Stimulated activated CD4-positive, alpha-beta T cell treated with anti-CD3 and anti-CD28 coated beads, Interleukin-12 subunit alpha, Interleukin-12 subunit beta, amount 100 ng/mL, for 48 hours (primary cell): ENCODE measurements around the gene ABCB4.

ENCODE experiments used
- DNase-seq, 3 donors: peaks; one replicate each; pipeline ENCODE4 v3.0.0-alpha.2; 2020; ENCODE audit warnings: low read depth in 2 of 3, low spot score in 1 of 3

Gene ABCB4

DNA sequence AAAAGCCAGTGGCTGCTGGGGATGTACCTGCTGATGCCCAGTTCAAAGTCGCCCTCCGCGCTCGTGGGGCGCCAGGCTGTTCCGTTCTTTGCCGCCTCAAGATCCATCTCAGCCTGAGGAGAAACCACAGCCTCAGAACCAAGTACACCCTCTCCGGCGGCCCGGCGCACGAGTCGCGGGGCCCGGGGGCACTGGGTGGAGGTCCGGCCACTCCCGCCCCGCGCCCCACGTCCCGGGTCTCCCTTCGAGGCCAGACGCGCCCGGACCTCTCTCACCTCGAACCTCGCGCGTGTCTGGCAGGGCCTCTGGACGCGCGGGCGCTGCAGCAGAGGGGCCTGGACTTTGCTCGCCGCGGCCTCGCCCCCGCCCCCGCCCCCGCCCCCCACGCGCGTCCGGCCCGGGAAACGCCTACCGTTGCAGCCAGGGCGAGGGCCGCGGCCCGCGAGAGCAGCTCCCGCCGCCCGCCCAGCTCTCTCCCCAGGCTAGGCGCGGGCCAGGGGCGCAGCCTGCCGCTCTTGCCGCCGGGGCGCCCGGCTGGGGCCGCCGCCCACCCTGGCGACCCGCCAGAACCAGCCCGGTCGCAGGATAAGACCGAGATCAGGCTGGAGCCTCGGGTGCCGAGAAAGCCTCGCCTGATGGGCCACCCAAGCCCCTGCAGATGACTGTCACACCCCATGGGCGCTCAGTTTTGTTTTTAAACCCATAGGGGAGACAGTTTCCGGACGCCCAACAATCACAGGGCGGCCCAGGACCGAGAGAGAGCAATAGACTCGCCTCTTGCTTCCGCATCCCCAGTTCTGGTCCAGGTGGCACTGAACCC lies at the start of gene ABCB4:
TSS of gene ABCB4 (minus strand) at position 322 of the 820 bp plus-strand sequence. CDS start at position 107, 215 bp downstream.
- DNase-seq, result no peak

DNA sequence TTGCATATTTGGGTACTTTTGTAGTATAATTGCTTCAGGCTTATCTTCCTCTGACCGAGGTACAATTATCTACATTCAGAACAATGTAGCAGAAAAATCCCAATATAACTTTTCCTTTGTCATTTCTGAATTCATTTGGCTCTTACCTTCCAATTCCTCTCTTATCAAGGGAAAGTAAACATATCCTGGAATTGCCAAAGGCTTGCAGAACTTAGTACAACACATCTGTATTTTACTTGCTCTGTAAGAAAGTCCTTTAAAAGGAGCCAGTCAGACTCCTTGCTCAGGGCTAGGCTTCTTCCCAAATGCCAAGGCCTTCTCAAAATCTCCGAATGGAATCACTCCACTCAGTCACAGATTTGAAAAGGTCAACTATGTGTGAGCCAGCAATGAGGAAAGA lies 43.3 kb upstream of the ABCB4 start:
- DNase-seq, result no peak

DNA sequence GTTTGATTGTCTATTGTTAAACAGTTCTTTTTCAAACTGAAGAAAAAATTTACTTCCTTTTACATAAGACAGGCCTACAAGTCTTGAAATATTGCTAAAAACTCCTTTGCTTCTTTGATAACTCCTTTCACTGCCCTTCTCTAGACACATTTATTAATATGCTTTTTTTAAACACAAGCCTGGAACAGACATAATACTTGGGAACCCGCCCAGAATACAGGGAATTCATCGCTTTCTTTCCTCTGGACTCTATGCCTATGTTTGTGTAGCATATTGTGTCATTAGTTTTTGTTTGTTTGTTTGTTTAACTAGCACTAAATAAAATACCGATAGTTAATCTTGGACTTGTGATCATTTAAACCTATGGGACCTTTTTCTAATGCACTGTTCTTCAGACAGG lies 42.4 kb upstream of the ABCB4 start:
- DNase-seq, result no peak

DNA sequence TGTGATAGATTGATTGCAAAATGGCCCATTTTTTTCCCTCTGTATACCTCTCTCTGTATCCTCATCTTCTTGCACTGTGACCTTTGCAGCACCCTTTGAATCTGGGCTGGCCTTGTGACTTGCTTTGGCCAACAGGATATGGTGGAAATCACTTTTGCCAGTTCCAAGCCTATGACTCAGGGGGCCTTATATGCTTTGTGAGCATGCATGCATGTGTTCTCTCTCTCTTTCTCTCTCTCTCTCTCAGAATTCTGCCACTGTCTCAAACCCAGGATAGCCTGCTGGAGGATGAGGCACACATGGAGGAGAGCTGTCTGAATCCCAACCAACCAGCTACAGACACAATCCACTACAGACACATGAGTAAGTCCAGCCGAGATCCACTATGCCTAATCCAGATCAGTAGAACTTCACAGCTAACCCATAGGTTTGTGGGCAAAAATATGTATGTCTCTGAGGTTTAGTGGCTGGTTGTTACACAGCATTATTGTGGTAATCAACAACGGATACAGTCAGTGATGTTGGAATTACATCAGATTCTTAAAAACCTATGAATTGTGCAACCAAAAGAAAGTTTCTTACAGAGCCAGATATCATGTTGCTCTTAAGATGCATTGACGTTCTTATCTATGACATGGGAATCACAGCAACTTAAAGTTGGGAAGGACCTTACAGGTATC lies 41.8 kb upstream of the ABCB4 start:
- DNase-seq, result no peak

DNA sequence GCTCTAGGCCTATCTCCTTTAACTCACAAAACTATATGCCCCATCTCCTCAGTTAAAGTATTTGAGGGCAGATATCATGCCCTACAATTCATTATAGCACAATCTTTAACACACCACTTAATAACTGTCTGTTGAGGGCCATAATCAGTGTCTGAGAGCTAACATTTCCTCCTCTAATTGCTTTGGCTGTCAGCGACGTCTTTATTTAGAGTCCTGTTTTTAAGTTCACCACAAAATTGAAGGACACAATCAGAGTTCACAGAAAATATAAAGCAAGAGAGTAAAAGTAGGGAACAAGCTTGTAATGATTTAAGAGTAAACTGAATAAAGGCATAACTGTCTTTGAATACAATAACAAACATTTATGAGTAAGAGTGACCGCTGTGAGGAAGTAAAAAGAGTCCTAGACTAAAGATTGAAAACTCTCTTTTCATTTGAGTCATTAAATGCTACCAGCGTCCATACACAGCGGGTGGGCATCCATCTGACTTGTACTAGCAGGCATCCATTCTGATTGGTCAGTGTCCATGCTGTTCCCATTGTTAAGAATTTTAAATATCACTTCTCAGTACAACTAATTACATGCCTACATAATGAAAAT lies 38.4 kb upstream of the ABCB4 start:
- DNase-seq, result no peak

DNA sequence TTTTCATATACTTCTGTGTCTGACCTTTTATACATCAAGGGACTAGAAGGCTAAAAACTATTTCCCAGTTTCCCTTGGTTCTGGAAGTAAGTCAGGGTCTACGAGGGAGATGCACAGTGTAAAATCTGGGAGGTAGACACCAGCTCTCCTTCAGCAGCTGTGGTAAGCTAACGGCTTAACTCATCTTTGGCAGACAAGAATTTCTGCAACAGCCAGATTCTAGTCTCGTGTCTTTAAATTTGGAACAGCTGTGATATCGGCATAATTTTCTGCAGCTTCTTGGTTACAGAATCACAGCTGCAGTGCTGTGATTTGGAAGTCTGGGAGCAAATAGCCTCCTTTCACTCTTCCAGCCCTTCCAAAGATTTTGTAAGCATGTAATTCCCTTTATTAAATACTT lies 37.4 kb upstream of the ABCB4 start:
- DNase-seq, result no peak

DNA sequence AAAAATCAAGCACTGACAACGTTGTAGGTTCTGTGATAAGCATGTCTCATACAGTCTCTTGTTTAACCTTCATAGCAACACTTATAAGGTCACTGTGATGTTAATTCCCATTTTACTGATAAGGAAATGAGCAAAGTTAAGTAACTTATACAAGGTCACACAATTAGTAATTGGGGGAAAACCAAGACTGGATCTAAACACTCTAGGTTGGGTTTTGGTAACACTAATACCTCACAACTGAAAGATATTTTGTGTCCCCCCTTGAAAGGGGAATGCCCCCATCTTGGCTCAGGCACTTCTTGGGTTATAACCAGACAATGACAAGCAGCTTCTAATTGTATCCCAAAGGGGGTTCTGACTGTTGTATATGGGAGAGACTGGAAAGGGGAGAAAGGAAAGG lies 36.0 kb upstream of the ABCB4 start:
- no peak for DNase-seq

DNA sequence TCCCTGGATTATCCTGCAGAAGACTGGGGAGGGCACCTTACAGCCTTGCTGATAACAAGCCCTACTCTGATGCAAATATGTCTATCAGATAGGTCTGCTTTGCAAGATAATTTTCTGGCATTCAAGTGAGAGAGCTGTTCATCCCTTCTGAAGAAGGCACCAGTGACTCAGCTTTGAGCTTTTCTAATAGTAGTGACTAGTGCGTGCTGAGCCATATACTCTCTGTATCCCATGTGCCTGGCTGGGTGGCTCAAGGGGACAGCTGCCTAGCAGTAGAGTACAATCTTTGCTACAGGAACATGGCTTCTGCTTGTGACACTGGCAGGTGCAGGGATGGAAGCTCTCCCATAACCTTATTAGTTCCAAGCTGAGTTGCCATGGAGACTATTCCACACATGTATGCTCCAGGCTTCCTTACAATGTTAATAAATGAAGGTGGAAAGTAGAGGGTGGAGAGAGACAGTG lies 35.0 kb upstream of the ABCB4 start:
- no peak for DNase-seq

DNA sequence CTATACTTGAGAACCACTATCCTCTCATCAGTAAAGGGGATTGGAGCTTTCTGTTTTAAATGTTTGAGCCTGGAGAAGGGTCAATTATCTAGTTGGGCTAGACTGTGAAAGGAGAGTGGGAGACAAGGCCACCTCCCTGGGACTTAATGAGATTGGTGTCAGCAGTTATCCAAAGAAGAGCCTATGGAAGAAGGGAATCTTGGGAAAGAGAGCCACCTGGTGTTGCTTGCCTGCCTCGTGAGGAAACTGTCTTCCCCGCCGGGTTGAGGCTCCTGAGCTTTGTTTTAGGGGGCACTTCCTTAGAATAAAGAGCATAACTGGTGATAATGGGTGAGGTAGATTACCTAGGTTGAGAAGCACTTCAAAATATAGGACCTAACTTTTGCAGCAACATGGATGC lies 32.0 kb upstream of the ABCB4 start:
- DNase-seq, result no peak

DNA sequence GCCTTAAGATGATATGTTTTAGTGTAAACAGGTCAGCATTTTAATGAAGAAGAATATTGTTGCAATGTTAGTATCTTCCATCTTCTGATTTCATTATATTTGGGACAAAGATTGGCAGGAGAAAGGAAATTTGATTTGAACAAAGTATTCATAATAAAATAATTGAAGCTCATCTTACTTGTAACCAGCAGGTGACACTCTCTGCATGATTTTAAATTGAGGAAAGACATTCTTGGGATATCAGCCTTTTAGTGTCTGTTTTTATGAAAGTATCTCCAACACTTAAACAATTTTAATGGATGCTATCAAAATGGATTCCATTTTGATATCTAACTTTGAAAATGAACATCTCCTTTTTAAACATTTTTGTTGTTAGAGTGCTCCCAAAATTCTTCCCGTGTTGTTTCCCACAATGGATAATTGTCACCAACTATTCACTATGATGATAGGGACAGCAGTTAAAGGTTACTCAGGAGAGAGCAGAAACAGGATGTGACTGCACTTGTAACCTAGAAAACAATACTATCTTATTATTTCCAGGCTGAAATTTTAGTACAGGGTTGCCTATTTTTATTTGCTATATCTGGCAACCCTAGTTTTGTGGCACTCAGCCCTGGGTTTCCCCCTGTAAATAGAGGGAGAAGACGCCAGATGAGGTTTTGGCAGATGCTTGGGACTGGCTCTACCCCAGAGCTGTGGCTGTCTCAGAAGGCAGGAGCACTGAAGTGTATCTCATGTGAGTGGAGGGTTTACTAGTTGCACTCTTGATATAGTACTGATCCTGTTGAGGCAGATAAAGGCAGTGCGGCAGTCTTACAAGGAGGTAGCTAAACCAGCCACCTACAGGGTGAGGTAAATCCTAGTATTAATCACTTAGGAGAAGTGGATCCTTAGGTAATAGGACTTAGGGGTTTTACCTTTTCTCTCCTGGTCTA lies 31.0 kb upstream of the ABCB4 start:
- DNase-seq, result no peak

DNA sequence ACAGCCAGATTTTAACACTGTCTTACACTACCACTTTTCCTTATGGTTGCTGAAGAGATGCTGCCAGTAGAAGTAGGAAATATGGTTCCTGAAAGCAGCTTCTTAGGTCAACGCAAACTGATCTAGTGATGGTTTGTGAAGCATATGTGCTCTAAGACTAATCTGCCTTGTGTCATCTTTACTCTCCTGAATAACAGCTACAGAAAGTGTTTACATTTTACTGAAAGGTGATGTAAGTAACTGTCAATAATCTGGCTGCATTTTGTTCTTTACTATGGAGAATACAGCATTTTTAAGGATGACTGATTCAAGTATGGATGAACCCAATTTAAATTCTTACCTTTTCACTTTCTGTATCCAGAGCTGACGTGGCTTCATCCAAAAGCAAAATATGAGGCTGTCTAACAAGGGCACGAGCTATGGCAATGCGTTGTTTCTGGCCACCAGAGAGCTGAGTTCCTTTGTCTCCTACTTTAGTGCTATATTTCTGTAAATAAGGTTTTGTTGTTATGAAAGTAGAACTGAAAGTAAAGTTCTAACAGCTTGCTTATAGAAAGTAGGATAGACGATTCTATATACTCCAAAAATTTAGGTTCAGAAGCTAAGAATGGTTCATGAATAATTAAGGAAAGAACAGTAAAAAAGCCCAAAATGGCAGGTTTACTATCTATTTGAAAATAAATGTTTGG lies 30.2 kb upstream of the ABCB4 start:
- no peak for DNase-seq

DNA sequence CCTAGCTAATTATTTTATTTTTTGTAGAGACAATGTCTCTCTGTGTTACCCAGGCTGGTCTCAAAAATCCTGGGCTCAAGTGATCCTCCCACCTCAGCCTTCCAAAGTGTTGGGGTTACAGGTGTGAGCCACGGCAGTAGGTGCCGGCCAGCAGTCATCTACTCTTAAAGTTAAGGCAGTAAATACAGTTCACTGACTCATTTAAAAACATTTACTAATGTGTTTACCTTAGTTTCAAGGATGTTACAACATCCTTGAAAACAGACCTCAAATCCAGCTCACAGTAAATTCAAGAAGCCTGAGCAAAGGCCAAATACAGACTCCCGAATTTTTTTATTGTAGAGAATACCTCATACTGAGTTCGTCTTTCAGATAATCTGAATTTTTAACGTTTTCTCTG lies 29.6 kb upstream of the ABCB4 start:
- DNase-seq, result no peak

DNA sequence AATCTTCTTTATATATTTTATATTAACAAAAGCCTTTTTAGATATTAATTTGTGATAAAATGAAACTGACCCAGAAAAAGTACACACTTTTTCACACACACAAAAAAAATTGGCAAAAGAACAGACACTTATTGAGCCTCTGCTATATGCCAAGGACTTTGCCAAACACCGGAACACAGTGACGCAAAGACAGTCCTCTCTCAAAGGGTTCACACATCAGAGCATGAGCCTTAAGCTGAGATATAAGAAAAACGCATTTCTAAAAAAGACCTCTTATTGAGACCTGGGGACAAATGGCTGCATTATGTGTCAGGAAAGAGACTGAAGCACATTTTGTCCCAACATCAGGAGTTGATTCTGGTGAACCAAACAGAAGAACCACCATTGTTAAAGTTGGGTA lies 24.0 kb upstream of the ABCB4 start:
- no peak for DNase-seq

DNA sequence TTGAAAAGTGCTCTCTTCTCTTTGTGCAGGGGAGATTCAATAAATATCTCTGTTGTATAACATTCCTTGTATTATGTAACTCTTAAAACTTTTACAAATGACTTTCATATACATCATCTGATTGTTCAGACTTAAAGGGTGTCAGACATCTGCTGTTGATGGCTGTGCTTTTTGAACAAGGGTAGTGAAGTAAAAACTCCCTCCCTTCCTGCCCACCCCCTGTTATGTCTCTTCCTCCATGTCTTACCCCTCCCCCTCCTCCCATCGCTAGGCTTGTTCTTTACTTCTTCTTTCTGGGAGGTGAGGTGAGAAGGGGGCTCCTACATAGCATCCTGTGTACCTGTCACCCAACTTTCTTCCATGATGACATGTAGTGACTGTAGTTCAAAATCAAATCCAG lies 23.4 kb upstream of the ABCB4 start:
- DNase-seq, result no peak

DNA sequence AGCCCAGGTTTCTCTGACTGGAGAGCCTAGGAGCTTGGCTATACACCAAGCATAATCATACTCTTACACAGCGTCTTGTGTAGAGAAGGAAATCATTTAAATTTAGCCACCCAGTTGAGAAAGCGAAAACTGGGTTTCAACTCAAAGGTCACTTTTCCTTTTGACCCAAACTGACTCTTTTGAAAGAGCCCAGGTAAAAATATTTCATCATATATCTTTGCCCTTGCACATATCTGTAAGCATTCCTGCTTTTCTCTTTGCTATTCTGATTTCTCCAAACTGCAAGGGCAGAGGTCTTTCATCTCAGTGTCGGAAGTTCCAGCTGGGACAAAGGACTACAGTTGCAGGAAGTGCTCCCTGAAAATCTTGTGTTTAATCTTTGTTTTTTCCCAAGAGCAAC lies 22.0 kb upstream of the ABCB4 start:
- DNase-seq, result no peak

DNA sequence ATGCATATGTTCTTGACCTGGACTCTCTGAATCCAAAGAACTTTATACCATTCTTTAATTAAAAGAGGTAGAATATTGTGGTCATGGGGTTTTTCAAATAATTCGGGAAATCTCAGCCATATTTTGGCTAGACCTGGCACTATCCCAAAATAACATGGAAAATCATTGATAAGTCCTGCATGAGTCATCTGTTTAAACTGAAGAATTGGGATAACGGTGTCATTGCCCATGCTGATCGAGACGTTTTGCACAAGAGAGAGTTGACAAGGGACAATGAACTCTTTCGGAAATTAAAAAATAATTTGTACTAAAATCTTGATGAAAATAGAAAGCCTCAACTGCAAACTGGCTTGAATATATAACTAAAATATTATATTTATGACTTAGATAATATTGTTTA lies 19.9 kb upstream of the ABCB4 start:
- DNase-seq, result no peak

DNA sequence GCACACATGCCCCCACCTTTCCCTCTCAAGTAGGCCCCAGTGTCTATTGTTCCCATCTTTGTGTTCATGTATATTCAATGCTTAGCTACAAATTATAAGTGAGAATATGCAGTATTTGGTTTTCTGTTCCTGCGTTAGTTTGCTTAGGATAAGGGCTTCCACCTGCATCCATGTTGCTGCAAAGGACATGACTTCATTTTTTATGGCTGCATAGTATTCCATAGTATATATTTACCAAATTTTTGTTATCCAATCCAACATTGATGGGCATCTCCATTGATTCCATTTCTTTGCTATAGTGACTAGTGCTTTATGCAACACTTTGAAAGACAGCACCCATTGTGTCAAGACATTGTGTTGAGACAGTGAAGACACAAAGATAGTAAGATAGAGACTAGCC lies 19.0 kb upstream of the ABCB4 start:
- no peak for DNase-seq

DNA sequence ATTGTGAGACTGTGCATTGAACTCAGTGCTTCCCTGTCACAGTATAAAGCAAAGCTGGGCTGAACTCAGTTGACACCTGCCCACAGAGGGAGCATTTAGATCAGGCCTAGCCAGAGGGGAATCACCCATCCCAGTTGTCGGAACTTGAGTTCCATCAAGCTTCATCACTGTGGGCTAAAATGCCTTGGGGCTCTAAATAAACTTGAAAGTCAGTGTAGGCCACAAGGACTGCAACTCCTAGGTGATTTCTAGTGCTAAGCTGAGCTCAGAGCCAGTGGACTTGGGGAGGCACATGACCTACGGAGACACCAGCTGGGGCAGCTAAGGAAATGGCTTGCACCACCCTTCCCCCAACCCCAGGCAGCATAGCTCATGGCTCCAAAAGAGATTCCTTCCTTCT lies 7.7 kb upstream of the ABCB4 start:
- no peak for DNase-seq

DNA sequence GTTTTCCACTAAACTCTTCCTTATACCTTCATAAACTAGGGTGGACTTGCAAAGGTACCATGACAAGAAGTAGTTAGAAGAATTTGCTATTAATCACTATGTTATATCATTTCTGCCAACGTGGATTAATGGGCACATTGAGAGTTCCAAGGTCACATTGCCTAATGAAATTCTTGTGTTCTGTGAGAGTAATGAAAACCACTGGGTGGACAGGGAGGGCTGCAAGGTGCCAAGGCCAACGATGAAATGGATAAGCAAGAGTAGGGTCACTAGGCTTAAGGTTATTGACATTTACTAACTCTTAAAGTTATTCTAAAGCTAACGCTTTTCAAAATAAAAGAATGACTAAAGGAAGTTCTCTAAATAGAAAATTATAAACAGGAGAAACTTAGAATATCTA lies 6.6 kb upstream of the ABCB4 start:
- DNase-seq, result no peak

DNA sequence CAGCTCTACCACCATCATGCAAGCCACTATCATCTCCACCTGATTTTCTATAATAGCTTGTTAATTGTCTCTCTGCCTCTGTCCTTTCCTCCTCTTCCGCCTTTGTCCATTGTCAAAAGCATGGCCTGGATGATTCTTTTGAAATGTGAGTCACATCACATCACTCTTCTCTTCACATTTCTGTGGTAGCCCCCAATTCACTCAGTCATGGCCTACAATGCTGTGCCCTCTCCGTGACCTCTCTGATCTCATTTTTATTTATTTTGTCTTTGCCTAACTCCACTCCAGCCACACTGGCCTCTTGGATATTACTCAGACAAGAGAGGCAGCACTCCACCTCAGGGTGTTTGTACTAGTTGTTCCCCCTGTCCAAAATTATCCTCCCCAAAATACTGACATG lies 4.9 kb upstream of the ABCB4 start:
- no peak for DNase-seq

DNA sequence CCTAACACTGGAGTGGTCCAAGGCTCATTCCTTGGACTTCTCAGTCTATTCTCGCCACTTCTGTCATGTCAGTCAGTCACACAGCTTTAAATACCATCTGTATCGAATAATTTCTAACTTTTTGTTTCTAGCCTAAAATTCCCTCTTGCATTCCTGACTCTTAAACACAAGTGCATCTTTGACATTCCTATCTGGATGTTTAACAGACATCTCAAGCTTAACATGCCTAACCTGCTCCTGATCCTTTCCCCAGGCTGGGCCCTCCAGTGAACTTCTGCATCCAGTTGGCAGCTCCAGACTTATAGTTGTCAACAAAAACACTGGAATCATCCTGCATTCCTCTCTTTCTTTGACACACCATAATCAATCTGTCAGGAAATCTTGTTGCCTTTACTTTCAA lies 4.5 kb upstream of the ABCB4 start:
- DNase-seq, result no peak
